ENCODE results near the gene ACBD3.
"Not testable (repeated sequence)": the region's sequence is repeated elsewhere in the genome, so short reads cannot be mapped to it uniquely, and the experiment has no call there.

The ACBD3 gene
- long read RNA-seq, donor 1, partial matches to known transcripts: 12 of 16 reads
- long read RNA-seq, donor 1, other reads (novel, unspliced or antisense): 0 of 16 reads
- long read RNA-seq, donor 2, partial matches to known transcripts: 14 of 17 reads
- long read RNA-seq, donor 2, other reads (novel, unspliced or antisense): 0 of 17 reads
- long read RNA-seq, donor 3, partial matches to known transcripts: 0 of 2 reads
- long read RNA-seq, donor 3, other reads (novel, unspliced or antisense): 0 of 2 reads
- long read RNA-seq, donor 4, partial matches to known transcripts: 12 of 13 reads
- long read RNA-seq, donor 4, other reads (novel, unspliced or antisense): 0 of 13 reads
- long read RNA-seq, donor 5, partial matches to known transcripts: 34 of 38 reads
- long read RNA-seq, donor 5, other reads (novel, unspliced or antisense): 0 of 38 reads
- long read RNA-seq, donor 6, partial matches to known transcripts: 20 of 21 reads
- long read RNA-seq, donor 6, other reads (novel, unspliced or antisense): 0 of 21 reads
- long read RNA-seq, donor 7, partial matches to known transcripts: 44 of 48 reads
- long read RNA-seq, donor 7, other reads (novel, unspliced or antisense): 0 of 48 reads
- long read RNA-seq, donor 8, transcript ACBD3-201 (8 exons, 3,573 nt): major isoform, 5 of 17 reads
- long read RNA-seq, donor 8, partial matches to known transcripts: 12 of 17 reads
- long read RNA-seq, donor 8, other reads (novel, unspliced or antisense): 0 of 17 reads

GRCh38 chr1:226186124-226187018 is at the start of gene ACBD3:
TSS of gene ACBD3 (minus strand) at chr1:226186741. CDS start at chr1:226186675, 66 bp downstream.
- peak; percentile 93 for DNase-seq

DNA sequence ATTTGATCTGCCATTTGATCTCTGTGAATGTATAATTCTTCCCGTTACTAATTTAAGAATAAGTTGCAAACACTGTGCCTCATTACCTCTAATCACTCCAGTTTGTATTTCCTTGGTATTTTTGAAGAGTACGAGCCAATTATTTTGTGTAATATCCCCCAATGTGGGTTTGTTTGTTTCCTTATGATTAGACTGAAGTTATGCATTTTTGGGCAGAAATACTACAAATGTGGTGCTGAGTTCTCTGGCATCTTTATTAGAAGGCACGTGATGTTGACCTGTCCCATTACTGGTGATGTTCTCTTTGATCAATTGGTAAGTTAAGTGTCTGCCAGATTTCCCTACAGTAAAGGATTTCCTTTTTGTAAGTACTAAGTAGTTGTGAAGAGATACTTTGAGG is 47.3 kb upstream of the ACBD3 start:
- no peak for DNase-seq

GRCh38 chr1:226233293-226233692 is 46.8 kb upstream of the ACBD3 start:
- no peak for DNase-seq

DNA sequence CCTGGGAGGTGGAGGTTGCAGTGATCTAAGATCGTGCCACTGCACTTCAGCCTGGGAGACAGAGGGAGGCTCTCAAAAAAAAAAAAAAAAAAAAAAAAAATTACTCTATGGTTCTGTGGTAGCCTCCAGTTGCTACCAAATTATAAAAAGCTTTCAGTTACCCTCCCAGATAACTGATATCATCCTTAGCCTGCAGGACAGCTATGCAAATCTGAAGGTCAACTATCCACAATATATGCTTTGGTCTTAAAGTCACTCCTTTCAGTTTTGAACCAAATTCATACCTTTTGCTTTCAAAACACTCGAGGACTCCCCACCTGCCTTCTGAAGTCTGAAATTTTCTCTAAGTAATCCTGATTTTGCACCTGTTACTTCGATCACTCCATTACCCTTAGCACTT is 40.1 kb upstream of the ACBD3 start:
- DNase-seq: no peak

GRCh38 chr1:226223786-226224244 is 37.3 kb upstream of the ACBD3 start:
- DNase-seq: peak; percentile 62

DNA sequence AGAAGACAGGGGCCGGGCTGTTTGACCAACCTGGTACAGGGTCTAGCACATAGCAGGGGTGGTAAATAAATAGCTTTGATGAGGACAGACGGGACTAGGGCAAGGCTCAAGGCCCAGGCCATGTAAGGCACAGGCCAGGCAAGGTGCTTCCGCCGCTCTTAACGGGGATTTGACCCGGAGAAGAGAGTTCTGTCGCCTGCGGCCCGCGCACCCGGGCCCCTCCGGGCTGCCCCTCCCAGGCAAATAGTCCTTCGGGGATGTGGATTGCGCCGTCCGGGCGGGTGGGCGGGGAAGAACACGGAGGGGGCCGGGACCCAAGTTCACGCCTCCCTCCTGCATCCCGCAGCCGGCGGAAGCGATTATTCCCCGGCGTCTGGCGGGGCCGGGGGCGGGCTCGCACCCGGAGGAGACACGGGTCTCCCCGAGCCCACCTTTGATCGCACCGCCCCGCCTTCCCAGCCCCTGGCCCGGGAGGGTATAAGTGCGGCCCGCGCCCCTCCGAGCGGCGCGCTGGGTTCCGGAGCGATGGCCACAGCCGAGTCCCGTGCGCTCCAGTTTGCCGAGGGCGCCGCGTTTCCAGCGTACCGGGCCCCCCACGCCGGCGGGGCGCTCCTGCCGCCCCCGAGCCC is 36.7 kb upstream of the ACBD3 start, which contains the start of gene MIXL1:
Gene MIXL1, plus strand, starts transcription at position 508 of the 629 bp plus-strand sequence. Its CDS starts 18 bp downstream, at position 526.
- peak; percentile 55 for DNase-seq

DNA sequence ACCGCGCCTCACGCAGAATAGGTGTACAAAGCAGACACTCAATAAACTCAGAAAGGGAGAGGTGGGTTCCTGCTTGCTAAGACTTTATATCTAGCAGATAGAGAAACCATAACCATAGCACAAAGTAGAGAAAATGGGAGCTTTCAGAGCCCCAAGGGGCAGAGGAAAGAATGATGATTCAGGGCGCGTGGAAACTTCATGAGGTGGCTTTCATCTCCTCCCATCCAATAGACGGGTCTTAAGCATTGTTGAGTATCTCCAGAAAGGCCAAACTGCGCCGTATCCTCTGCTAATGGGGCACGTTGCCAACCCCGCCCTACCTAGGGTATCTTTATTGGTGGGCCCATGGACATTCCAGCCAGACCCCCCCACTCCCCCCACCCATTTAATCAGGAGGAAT is 36.1 kb upstream of the ACBD3 start:
- no peak for DNase-seq

- DNase-seq: no peak
Observed at GRCh38 chr1:226220473-226221189, 34.1 kb upstream of the ACBD3 start.

GRCh38 chr1:226217273-226217672 is 30.7 kb upstream of the ACBD3 start:
- DNase-seq: no peak

GRCh38 chr1:226216056-226216455 is 29.5 kb upstream of the ACBD3 start:
- DNase-seq: no peak

DNA sequence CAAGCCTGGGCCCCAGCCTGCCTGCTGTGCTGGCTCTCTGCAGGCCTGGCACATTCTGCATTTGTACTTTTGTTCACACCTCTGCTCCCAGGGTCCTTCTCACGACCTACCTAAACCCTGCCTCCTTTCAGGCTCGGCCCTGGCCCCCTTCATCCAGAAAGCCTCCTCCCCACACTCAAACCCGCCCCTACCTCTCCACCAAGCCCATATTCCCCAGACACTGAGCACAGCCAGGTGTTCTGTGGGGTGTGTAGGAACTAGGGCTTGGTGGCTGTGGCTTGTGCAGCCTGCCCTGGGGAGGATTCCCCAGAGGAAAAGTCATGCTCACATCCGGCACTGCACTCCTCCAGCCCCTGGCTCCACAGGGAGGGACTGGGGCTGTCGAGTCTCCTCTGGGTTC is 28.7 kb upstream of the ACBD3 start:
- DNase-seq: no peak

DNA sequence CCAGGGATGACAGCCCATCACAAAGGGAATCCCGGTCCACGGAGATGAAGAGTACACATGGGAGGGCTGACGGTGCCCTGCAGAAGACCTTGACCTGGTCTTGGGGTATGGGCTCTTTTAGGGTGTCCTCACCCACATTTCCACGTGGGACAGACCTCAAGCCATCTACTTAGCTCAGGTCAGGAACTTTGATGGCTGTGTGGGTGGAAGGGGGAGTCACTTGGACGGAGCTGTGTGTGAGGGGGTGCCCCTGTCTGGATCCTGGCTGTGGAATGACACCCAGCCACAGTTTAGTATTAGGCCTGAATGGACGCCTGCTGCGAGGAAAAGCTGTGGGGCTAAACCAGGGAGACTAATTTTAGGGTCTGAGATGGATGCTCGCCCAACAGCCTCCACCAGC is 26.0 kb upstream of the ACBD3 start:
- no peak for DNase-seq

GRCh38 chr1:226211181-226211821 is 24.8 kb upstream of the ACBD3 start:
- DNase-seq: no peak

DNA sequence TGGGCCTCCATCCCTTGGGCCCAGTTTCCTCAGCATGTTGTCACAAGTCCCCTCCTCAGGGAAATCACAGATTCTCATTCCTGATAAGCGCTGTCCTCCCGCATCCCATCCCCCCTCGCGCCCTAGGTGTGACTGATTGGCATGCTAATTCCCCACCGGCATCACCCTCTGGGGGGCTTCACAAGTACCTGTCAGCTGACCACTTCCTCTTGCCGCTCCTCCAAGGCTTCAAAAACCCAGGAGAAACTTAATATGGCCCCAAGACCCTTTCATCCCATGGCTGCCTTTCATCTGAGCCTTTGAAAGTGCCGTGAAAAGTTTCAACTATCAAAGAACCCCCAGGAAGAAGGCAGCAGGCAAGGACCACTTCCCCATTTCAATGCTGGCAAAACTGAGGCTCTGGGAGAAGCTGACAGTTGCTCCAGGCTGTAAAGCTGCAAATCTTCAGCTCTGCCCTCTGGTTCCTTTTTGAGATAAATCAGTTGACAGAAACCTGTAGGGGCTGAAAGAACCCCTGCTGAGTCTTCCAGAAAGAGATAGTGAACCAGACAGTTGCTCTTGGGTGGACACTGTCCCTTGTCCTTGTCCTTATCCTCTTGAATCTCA is 24.1 kb upstream of the ACBD3 start:
- no peak for DNase-seq

DNA sequence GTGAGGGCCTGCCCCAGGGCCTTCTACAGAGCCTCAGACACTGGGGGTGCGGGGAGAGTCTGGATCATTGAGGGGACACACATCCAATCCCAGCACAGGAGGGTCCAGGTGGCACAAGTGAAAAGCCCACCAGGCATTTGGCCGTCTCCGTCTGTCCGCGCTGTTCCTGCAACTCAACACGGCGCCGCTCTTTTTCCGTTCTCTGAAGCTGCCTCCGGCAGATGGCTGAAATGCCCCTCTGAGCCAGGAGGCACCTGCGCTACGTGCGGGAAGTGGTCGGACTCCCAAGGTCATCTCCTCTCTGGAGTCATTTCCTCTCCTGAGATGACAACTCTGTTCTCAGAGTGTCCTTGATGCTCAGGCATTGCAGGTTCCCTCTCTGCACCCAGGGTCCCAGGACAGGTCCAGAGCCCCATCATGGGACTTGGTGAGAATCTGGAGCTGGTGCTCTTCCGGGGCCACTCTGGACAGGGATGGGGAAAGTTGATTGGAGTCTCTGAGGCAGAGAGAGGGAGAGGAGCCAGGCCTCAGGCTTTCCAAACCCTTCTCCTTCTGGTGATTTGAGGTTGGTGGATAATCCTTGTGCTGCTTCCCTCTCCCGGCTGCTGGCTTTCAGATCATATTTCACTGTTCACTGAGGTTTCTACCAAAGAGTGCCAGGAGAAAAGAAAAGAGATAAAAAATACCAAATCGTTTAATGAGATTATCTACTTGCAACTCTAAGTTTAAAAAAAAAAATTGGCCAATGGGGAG is 22.9 kb upstream of the ACBD3 start:
- no peak for DNase-seq

DNA sequence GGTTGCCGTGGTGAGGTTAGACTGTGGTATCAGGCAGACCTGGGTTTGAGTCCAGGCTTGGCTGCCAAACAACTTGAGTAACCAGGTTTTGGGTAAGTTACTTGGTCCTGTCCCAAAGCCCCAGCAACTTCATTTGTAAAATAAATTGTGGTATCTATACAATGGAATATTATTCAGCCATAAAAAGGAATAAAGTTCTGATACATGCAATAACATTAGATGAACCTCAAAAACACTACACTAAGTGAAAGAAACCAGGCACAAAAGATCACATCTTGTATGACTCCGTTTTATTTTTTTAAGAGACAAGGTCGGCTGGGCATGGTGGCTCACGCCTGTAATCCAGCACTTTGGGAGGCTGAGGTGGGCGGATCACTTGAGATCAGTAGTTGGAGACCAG is 20.5 kb upstream of the ACBD3 start:
- DNase-seq: no peak

DNA sequence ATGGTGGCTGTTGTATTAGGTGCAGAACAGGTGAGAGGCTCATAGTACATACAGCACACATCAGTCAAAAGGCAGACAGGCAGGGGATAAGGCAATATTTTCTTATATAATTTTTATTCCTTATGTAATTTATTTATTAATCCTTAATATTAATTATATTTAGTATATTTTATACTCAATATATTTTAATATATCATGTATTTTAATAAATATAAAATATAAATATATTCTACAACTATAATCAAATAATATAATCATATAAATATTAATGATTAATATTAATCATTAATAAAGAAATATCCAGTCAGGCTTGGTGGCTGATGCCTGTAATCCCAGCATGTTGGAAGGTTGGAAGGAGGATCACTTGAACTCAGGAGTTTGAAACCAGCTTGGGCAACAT is 17.7 kb upstream of the ACBD3 start:
- no peak for DNase-seq

- DNase-seq: no peak
Observed at GRCh38 chr1:226203655-226204054, 17.1 kb upstream of the ACBD3 start.

- DNase-seq: no peak
Observed at GRCh38 chr1:226203240-226203639, 16.7 kb upstream of the ACBD3 start.

- DNase-seq: not testable (repeated sequence)
Observed at GRCh38 chr1:226202666-226203065, 16.1 kb upstream of the ACBD3 start.
